Measurements from ENCODE around the gene CCDC150.

DNA sequence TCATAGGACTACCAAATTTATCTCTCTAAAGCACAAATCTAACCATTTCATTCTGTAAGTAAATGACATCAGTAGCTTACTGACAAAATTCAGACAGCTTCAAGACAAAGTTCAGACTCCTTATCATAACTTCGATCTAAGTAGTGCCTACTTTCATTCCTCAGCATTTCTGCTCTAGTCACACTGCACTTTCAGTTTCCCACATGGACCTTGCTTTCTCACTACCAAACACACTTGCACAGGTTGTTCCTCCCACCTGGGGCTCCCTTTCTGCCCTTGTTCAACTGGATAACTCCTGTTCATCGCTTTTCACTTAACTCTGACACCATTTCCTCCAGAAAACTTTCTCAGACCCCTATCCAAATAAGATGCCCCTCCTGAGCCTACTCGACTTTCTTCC is 22.1 kb upstream of the CCDC150 start:
- TF ChIP-seq, protein P1, sequence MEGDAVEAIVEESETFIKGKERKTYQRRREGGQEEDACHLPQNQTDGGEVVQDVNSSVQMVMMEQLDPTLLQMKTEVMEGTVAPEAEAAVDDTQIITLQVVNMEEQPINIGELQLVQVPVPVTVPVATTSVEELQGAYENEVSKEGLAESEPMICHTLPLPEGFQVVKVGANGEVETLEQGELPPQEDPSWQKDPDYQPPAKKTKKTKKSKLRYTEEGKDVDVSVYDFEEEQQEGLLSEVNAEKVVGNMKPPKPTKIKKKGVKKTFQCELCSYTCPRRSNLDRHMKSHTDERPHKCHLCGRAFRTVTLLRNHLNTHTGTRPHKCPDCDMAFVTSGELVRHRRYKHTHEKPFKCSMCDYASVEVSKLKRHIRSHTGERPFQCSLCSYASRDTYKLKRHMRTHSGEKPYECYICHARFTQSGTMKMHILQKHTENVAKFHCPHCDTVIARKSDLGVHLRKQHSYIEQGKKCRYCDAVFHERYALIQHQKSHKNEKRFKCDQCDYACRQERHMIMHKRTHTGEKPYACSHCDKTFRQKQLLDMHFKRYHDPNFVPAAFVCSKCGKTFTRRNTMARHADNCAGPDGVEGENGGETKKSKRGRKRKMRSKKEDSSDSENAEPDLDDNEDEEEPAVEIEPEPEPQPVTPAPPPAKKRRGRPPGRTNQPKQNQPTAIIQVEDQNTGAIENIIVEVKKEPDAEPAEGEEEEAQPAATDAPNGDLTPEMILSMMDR (IDR thresholded peaks at IDR 0.05; ENCODE audit: insufficient read depth, low read length): no peak
- no peak for TF ChIP-seq POLR2AphosphoS5 (IDR thresholded peaks at IDR 0.05; ENCODE audit: low read depth)

All from HL-60 (cell line).